AG09309 (cell line): ENCODE measurements around the gene SELENOV.

Experiments
- DNase-seq: peaks from one replicate; pipeline ENCODE4 v3.0.0-alpha.2; 2010; ENCODE audit warnings: low read depth
- H3K4me3 ChIP-seq: 2 replicates; pipeline ENCODE4 v1.5.1; 2011; ENCODE audit warnings: mild to moderate bottlenecking, low read depth, low read length, moderate library complexity; ENCODE audit not compliant: control insufficient read depth
- TF ChIP-seq, protein P1 (sequence below): IDR thresholded peaks from 2 replicates; pipeline ENCODE4 v1.5.1; 2011; ENCODE audit warnings: mild to moderate bottlenecking, low read depth, low read length, inconsistent platforms; ENCODE audit not compliant: insufficient read depth, control insufficient read depth; ENCODE audit errors: missing control alignments

Gene SELENOV

DNA sequence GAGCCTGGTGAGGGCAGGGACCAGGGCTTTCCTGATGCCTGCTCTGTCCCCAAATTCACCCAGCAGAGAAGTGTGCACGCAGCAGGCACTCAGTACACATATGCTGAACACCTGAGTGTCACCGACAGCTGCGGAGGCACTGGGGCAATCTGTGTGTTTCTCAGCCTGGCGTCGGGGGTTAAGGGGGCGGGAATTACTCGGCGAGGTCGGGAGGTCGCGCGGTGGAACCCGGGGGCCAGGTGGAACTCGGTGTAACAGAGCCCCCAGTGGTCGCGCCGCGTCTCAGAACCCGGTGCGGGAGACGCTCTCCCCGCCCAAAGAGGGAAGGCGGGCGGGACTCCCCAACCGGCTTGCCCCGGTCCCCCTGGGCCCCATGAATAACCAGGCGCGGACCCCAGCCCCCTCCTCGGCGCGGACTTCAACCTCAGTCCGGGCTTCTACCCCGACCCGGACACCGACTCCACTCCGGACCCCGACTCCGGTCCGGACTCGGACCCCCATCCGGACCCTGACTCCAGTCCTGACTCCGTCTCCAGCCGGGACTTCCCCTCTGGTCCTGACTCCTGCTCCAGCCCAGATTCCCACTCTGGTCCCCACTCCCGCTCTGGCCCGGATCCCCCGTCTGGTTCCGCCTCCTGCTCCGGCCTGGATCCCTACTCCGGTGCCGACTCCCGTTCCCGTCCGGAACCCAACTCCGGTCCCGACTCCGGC is at the start of gene SELENOV:
Gene SELENOV, plus strand, starts transcription at position 300 of the 711 bp plus-strand sequence. Its CDS starts 74 bp downstream, at position 374.
- DNase-seq, result no peak
- TF ChIP-seq, protein P1, sequence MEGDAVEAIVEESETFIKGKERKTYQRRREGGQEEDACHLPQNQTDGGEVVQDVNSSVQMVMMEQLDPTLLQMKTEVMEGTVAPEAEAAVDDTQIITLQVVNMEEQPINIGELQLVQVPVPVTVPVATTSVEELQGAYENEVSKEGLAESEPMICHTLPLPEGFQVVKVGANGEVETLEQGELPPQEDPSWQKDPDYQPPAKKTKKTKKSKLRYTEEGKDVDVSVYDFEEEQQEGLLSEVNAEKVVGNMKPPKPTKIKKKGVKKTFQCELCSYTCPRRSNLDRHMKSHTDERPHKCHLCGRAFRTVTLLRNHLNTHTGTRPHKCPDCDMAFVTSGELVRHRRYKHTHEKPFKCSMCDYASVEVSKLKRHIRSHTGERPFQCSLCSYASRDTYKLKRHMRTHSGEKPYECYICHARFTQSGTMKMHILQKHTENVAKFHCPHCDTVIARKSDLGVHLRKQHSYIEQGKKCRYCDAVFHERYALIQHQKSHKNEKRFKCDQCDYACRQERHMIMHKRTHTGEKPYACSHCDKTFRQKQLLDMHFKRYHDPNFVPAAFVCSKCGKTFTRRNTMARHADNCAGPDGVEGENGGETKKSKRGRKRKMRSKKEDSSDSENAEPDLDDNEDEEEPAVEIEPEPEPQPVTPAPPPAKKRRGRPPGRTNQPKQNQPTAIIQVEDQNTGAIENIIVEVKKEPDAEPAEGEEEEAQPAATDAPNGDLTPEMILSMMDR, result no peak
- peak within 1 kb of the TSS; percentile 18 for H3K4me3 ChIP-seq

GRCh38 chr19:39465956-39466747 is 48.8 kb upstream of the SELENOV start:
- TF ChIP-seq, protein P1, result no peak
- DNase-seq, result no peak
- no peak overlapping the region for H3K4me3 ChIP-seq

DNA sequence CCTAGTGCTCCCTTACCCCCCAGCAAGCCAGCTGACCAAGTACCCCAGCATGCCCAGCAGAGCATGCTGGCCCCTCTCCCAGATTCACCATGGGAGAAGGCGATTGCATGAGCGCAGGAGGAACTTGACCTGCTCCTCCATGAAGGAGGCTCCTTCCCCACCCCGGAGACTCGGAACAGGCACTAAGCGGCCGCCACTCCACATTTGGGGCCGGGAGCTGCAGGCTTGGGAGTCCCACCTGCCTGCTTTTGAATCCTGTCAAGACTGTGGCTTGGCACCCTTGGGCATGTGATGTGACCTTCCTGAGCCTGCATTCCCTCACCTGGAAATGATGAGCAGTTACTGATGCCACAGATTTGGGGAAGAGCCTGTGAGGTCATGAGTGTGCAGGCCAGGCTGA is 47.0 kb upstream of the SELENOV start:
- no peak for DNase-seq
- H3K4me3 ChIP-seq, result no peak overlapping the region
- TF ChIP-seq, protein P1, result no peak

- TF ChIP-seq, protein P1, result no peak
- DNase-seq, result no peak
- no peak overlapping the region for H3K4me3 ChIP-seq
Observed at GRCh38 chr19:39469036-39469435, 45.9 kb upstream of the SELENOV start.

DNA sequence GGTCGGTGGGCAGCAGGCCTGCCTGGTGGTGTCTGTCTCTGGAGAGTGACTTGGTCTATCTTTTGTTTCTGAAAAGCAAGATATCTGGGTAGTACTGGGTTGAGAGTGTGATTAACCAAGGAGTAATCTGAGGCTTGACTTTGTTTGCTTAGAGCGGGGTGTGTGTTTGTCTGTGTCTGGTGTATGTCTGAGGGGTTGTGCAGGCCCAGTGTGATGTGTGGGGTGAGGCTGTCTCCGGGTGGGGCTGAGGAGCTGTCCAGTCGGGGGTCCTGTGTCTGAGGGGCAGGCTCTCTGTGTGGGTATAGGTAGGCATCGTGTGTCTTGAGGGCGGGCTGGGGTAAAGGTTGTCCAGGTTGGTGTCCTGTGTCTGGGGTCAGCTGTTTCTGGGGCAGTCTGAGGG is 45.4 kb upstream of the SELENOV start:
- no peak for DNase-seq
- TF ChIP-seq, protein P1, result no peak
- no peak overlapping the region for H3K4me3 ChIP-seq

GRCh38 chr19:39470724-39471339 is 44.1 kb upstream of the SELENOV start:
- DNase-seq, result no peak
- TF ChIP-seq, protein P1, result no peak
- H3K4me3 ChIP-seq, result no peak overlapping the region
